ENCODE data around the gene CMTM3. TPM values are rescaled to one million over a fixed set of nuclear protein-coding genes. Genes with fewer than 3 reads are reported as not detected.

CMTM3 gene
- total RNA-seq, 1 experiment from 2014 or later: 19.1 TPM

DNA sequence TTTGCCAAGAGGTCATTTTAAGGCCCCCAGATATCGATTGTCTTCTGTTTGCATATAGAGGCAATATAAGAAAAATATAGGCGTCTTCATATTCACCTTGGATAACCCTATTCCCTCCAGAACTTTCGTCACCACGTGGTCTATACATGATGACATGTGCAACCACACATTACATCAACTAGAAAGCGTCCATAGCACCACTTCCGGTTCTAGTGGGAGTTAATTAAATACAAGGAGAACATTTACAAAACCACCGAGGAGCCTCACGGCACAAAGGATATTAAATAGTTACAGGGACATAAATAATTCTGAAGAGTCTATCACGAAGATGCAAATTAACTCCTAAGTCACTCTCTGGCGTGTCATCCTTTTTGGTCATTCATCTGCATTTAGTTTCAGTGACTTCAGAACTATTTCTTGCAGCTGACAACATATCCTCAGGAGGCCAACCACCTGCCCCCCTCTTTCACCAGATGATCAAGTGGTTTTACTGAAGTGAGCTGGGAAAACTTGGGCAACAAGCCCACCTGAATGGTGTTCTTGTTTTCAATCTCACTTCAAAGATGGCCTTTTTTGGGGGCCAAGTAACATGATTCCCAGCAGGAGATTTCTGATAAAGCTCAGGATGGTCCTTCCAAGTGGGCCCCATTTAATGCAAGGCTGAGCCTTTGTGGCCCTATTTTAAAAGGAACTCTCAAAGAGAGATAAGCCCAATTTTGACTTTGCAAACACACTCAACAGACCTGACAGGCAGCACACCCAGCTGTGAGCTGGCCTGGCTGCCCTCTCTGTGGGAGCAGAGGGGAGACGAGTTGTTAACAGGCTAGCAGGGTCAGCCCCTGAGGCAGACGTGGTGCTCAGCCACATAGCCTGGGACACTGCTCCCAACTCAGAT lies 15.3 kb downstream of the CMTM3 start:
- Mint-ChIP-seq H3K27ac (no peak overlapping the region), H3K36me3 (peaks cover 47% of the 10 kb centered on the region), H3K27me3 (ENCODE audit: low read depth) (no peaks in the 10 kb centered on the region), H3K4me1 (peaks cover 30% of the 10 kb centered on the region), H3K4me3 (no peak overlapping the region), H3K9me3 (no peaks in the 10 kb centered on the region)
- TF ChIP-seq NFYB (CRISPR knock-in tag; conservative IDR thresholded peaks at IDR 0.05; ENCODE audit: low read depth) (no peak), OVOL2 (CRISPR knock-in tag; IDR thresholded peaks at IDR 0.05; ENCODE audit: borderline replicate concordance) (no peak), NFATC4 (CRISPR knock-in tag; IDR thresholded peaks at IDR 0.05) (no peak), FOXP1 (CRISPR knock-in tag; IDR thresholded peaks at IDR 0.05; ENCODE audit: borderline replicate concordance) (no peak), TEAD4 (CRISPR knock-in tag; IDR thresholded peaks at IDR 0.05) (no peak), TCF7 (CRISPR knock-in tag; IDR thresholded peaks at IDR 0.05; ENCODE audit: low read depth) (no peak)
- POLR2A ChIA-PET: no interaction called here
- no peak for DNase-seq (ENCODE audit: low spot score)
- CTCF ChIA-PET: interaction anchor here (0.6 to 5.1 kb wide), 3 partner anchors 11 to 293 kb away, joined by 4 to 60 read pairs (median 4); no protein-coding TSS in a partner anchor
- no peak for ATAC-seq

DNA sequence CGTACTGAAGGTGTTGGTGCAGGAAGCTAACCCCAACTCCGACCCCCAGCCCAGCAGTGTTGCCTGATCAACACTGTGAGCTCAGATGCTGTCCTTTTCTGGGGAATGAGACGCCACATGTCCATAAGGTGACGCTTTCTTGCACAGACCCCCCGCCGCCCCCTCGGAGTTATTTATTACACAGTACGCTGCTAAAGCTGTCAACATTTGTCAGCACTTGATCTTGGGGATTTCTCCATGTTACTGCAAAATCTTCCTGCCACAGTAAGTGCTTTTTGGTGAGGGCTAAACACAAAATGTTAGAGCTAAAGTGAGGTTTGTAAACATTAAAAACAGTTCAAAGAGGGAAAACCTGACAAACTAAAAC lies 15.9 kb downstream of the CMTM3 start:
- Mint-ChIP-seq H3K4me3 (no peak overlapping the region), H3K27me3 (ENCODE audit: low read depth) (no peaks in the 10 kb centered on the region), H3K36me3 (peaks cover 41% of the 10 kb centered on the region), H3K4me1 (peaks cover 30% of the 10 kb centered on the region), H3K9me3 (no peaks in the 10 kb centered on the region), H3K27ac (no peak overlapping the region)
- ChIA-PET POLR2A (no interaction called here), CTCF (interaction anchor here (0.6 to 5.1 kb wide), 4 partner anchors 12 to 293 kb away, joined by 3 to 60 read pairs (median 4); no protein-coding TSS in a partner anchor)
- no peak for ATAC-seq
- no peak for DNase-seq (ENCODE audit: low spot score)
- TF ChIP-seq GTF2I (CRISPR knock-in tag; conservative IDR thresholded peaks at IDR 0.05) (no peak), PRRX2 (CRISPR knock-in tag; IDR thresholded peaks at IDR 0.05) (no peak), SMAD3 (CRISPR knock-in tag; IDR thresholded peaks at IDR 0.05; ENCODE audit: borderline replicate concordance) (no peak), GRHL2 (CRISPR knock-in tag; IDR thresholded peaks at IDR 0.05; ENCODE audit: insufficient replicate concordance, severe bottlenecking) (no peak), CREM (CRISPR knock-in tag; IDR thresholded peaks at IDR 0.05) (no peak)
- TF ChIP-seq, protein P1, sequence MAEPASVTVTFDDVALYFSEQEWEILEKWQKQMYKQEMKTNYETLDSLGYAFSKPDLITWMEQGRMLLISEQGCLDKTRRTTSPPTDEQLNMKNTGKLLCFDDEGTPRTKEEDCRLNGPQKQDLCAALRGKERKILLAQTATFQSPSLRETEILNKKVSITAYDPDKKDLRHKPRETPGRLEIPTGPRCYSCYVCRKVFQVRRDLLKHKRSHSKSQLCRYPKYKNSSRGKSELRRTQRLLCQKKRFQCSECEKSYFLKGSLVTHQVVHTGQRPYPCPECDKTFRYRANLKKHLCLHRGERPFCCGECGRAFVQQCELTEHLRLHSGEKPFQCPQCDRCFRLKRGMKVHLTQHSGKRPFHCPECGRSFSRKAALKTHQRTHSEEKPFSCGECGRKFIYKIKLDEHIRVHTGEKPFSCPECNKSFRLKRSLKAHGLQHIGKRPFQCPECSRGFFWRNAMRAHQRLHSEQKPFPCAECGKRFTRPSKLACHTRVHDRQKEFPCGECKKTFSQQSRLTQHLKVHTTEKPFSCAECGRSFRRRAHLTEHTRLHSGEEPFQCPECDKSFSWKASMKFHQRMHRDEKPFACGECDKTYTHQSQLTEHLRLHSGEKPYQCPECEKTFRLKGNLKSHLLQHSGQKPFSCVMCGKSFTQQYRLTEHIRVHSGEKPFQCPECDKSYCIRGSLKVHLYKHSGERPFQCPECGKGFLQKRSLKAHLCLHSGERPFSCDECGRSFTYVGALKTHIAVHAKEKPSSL (CRISPR knock-in tag; conservative IDR thresholded peaks at IDR 0.05): no peak
- TF ChIP-seq, protein P2, sequence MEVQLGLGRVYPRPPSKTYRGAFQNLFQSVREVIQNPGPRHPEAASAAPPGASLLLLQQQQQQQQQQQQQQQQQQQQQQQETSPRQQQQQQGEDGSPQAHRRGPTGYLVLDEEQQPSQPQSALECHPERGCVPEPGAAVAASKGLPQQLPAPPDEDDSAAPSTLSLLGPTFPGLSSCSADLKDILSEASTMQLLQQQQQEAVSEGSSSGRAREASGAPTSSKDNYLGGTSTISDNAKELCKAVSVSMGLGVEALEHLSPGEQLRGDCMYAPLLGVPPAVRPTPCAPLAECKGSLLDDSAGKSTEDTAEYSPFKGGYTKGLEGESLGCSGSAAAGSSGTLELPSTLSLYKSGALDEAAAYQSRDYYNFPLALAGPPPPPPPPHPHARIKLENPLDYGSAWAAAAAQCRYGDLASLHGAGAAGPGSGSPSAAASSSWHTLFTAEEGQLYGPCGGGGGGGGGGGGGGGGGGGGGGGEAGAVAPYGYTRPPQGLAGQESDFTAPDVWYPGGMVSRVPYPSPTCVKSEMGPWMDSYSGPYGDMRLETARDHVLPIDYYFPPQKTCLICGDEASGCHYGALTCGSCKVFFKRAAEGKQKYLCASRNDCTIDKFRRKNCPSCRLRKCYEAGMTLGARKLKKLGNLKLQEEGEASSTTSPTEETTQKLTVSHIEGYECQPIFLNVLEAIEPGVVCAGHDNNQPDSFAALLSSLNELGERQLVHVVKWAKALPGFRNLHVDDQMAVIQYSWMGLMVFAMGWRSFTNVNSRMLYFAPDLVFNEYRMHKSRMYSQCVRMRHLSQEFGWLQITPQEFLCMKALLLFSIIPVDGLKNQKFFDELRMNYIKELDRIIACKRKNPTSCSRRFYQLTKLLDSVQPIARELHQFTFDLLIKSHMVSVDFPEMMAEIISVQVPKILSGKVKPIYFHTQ (CRISPR knock-in tag; IDR thresholded peaks at IDR 0.05): no peak
- TF ChIP-seq, protein P3, sequence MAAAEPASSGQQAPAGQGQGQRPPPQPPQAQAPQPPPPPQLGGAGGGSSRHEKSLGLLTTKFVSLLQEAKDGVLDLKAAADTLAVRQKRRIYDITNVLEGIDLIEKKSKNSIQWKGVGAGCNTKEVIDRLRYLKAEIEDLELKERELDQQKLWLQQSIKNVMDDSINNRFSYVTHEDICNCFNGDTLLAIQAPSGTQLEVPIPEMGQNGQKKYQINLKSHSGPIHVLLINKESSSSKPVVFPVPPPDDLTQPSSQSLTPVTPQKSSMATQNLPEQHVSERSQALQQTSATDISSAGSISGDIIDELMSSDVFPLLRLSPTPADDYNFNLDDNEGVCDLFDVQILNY (CRISPR knock-in tag; IDR thresholded peaks at IDR 0.05): no peak
- TF ChIP-seq, protein P4, sequence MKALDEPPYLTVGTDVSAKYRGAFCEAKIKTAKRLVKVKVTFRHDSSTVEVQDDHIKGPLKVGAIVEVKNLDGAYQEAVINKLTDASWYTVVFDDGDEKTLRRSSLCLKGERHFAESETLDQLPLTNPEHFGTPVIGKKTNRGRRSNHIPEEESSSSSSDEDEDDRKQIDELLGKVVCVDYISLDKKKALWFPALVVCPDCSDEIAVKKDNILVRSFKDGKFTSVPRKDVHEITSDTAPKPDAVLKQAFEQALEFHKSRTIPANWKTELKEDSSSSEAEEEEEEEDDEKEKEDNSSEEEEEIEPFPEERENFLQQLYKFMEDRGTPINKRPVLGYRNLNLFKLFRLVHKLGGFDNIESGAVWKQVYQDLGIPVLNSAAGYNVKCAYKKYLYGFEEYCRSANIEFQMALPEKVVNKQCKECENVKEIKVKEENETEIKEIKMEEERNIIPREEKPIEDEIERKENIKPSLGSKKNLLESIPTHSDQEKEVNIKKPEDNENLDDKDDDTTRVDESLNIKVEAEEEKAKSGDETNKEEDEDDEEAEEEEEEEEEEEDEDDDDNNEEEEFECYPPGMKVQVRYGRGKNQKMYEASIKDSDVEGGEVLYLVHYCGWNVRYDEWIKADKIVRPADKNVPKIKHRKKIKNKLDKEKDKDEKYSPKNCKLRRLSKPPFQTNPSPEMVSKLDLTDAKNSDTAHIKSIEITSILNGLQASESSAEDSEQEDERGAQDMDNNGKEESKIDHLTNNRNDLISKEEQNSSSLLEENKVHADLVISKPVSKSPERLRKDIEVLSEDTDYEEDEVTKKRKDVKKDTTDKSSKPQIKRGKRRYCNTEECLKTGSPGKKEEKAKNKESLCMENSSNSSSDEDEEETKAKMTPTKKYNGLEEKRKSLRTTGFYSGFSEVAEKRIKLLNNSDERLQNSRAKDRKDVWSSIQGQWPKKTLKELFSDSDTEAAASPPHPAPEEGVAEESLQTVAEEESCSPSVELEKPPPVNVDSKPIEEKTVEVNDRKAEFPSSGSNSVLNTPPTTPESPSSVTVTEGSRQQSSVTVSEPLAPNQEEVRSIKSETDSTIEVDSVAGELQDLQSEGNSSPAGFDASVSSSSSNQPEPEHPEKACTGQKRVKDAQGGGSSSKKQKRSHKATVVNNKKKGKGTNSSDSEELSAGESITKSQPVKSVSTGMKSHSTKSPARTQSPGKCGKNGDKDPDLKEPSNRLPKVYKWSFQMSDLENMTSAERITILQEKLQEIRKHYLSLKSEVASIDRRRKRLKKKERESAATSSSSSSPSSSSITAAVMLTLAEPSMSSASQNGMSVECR (CRISPR knock-in tag; IDR thresholded peaks at IDR 0.05; ENCODE audit: borderline replicate concordance): no peak
- TF ChIP-seq, protein P5, sequence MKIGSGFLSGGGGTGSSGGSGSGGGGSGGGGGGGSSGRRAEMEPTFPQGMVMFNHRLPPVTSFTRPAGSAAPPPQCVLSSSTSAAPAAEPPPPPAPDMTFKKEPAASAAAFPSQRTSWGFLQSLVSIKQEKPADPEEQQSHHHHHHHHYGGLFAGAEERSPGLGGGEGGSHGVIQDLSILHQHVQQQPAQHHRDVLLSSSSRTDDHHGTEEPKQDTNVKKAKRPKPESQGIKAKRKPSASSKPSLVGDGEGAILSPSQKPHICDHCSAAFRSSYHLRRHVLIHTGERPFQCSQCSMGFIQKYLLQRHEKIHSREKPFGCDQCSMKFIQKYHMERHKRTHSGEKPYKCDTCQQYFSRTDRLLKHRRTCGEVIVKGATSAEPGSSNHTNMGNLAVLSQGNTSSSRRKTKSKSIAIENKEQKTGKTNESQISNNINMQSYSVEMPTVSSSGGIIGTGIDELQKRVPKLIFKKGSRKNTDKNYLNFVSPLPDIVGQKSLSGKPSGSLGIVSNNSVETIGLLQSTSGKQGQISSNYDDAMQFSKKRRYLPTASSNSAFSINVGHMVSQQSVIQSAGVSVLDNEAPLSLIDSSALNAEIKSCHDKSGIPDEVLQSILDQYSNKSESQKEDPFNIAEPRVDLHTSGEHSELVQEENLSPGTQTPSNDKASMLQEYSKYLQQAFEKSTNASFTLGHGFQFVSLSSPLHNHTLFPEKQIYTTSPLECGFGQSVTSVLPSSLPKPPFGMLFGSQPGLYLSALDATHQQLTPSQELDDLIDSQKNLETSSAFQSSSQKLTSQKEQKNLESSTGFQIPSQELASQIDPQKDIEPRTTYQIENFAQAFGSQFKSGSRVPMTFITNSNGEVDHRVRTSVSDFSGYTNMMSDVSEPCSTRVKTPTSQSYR (CRISPR knock-in tag; IDR thresholded peaks at IDR 0.05): no peak
- TF ChIP-seq, protein P6, sequence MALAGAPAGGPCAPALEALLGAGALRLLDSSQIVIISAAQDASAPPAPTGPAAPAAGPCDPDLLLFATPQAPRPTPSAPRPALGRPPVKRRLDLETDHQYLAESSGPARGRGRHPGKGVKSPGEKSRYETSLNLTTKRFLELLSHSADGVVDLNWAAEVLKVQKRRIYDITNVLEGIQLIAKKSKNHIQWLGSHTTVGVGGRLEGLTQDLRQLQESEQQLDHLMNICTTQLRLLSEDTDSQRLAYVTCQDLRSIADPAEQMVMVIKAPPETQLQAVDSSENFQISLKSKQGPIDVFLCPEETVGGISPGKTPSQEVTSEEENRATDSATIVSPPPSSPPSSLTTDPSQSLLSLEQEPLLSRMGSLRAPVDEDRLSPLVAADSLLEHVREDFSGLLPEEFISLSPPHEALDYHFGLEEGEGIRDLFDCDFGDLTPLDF (CRISPR knock-in tag; IDR thresholded peaks at IDR 0.05): no peak
- TF ChIP-seq, protein P7, sequence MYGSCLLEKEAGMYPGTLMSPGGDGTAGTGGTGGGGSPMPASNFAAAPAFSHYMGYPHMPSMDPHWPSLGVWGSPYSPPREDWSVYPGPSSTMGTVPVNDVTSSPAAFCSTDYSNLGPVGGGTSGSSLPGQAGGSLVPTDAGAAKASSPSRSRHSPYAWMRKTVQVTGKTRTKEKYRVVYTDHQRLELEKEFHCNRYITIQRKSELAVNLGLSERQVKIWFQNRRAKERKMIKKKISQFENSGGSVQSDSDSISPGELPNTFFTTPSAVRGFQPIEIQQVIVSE (CRISPR knock-in tag; IDR thresholded peaks at IDR 0.05; ENCODE audit: borderline replicate concordance): no peak
